Uterus (tissue), 4 donors: ENCODE results near the gene SOCS6. TPM values are rescaled to one million over a fixed set of nuclear protein-coding genes. Genes with fewer than 3 reads are reported as not detected.

Experiments
- DNase-seq, 2 donors: peaks; one replicate each; pipeline ENCODE4 v3.0.0-alpha.2; 2019 to 2020
- H3K27ac ChIP-seq, 2 donors: fragments of 200-600 bp; sonication (generic); 1 replicate in 1 of 2; 2 replicates in 1 of 2; pipeline ENCODE4 v1.5.1; 2016 to 2018
- H3K27me3 ChIP-seq, 2 donors: fragments of 200-600 bp; sonication (generic); one replicate each; pipeline ENCODE4 v1.5.1; 2018 to 2019; ENCODE audit warnings: control low read depth in 1 of 2
- H3K36me3 ChIP-seq, 2 donors: fragments of 200-600 bp; sonication (generic); one replicate each; pipeline ENCODE4 v1.5.1; 2019; ENCODE audit warnings: control low read depth in 1 of 2
- H3K4me1 ChIP-seq, 2 donors: fragments of 200-600 bp; sonication (generic); one replicate each; pipeline ENCODE4 v1.5.1; 2018 to 2019; ENCODE audit warnings: control low read depth in 1 of 2
- H3K4me3 ChIP-seq, 2 donors: fragments of 200-600 bp; sonication (generic); 1 replicate in 1 of 2; 2 replicates in 1 of 2; pipeline ENCODE4 v1.5.1; 2018 to 2019; ENCODE audit warnings: mild to moderate bottlenecking in 1 of 2
- H3K9me3 ChIP-seq, 2 donors: fragments of 200-600 bp; sonication (generic); one replicate each; pipeline ENCODE4 v1.5.1; 2019; ENCODE audit warnings: control low read depth in 1 of 2
- POLR2A ChIP-seq, 2 donors: fragments of 450-650 bp; IDR thresholded peaks; one replicate each; pipeline ENCODE4 v1.6.1; 2016; ENCODE audit warnings: antibody characterized with exemption in 2 of 2, mild to moderate bottlenecking in 1 of 2, moderate library complexity in 1 of 2
- intact Hi-C: fragments of 100-400 bp; cut with DNase I; formaldehyde crosslinking; loops from one replicate; pipeline ENCODE4 v1.15.1; 2023; ENCODE audit warnings: low total_unique reads
- total RNA-seq, 4 donors: library from RNA; depleted of rRNA in 3 of 4; stranded (reverse); fragments of >200 nt in 3 of 4; gene quantifications; one replicate each; pipeline versions ENCODE4 v1.1.0 to v1.2.4, GENCODE V29; 2014 to 2023
- TF ChIP-seq, protein P1 (sequence below), 4 experiments: fragments of 200-600 bp in 2 of 4; fragments of 450-650 bp in 2 of 4; sonication (generic) in 2 of 4; IDR thresholded peaks; one replicate each; pipeline ENCODE4 v1.5.1; 2016 to 2019; ENCODE audit warnings: antibody characterized with exemption in 4 of 4, mild to moderate bottlenecking in 2 of 4, moderate library complexity in 1 of 4
- donor health status: DM: yes; HTN: yes; CAD: no.

SOCS6 gene
- total RNA-seq, 4 donors from 2014 or later = 12.9 to 59.5 (median 19.9) TPM

DNA sequence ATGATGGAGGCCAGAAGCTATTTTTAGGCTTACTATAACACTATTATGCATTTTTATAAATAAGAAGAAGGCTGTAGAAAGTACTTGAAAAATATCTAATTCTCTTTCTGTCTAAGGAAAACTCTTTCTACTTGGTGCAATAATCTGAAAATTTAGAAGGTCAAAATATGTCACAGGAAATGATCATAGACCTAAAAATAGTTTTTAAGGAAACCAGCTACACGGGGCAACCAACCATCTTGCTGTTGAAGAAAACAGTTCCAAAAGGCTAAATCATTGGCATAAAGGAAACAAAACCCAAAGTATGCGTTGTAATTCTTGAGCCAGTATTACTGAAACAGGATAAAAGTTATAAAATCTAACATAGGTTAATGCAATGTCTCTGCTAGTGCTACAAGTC, 40.2 kb downstream of the SOCS6 start:
- H3K9me3 ChIP-seq = no peaks in the 10 kb centered on the region
- no peaks in the 10 kb centered on the region for H3K27me3 ChIP-seq
- H3K36me3 ChIP-seq = no peaks in the 10 kb centered on the region
- H3K4me3 ChIP-seq = no peak overlapping the region
- intact Hi-C loops = no loop called here
- H3K4me1 ChIP-seq = no peaks in the 10 kb centered on the region
- no peak for DNase-seq
- TF ChIP-seq, protein P1, sequence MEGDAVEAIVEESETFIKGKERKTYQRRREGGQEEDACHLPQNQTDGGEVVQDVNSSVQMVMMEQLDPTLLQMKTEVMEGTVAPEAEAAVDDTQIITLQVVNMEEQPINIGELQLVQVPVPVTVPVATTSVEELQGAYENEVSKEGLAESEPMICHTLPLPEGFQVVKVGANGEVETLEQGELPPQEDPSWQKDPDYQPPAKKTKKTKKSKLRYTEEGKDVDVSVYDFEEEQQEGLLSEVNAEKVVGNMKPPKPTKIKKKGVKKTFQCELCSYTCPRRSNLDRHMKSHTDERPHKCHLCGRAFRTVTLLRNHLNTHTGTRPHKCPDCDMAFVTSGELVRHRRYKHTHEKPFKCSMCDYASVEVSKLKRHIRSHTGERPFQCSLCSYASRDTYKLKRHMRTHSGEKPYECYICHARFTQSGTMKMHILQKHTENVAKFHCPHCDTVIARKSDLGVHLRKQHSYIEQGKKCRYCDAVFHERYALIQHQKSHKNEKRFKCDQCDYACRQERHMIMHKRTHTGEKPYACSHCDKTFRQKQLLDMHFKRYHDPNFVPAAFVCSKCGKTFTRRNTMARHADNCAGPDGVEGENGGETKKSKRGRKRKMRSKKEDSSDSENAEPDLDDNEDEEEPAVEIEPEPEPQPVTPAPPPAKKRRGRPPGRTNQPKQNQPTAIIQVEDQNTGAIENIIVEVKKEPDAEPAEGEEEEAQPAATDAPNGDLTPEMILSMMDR (IDR thresholded peaks at IDR 0.05) = no peak
- no peak for TF ChIP-seq POLR2A (IDR thresholded peaks at IDR 0.05)
- H3K27ac ChIP-seq = no peak overlapping the region

DNA sequence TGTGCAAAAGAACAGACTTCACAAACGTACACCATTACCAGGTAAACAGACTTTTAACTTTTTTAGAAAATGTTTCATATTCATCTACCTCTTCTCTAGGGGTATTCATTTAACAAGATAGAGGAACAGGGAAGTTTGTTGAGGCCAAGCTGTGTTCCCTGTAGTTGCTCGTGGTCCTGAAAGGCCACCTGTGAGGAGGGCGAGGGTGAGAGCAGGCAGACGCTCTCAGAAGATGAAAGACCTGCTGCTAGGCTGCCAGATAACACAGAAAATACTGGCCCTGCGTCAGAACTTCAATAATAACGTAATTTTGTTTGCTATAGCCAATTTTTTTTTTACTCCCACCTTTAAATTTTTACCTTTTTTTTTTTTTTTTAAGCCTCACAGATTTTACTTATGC, 42.0 kb downstream of the SOCS6 start:
- DNase-seq = no peak
- no peak overlapping the region for H3K27ac ChIP-seq
- H3K27me3 ChIP-seq = no peaks in the 10 kb centered on the region
- no peaks in the 10 kb centered on the region for H3K9me3 ChIP-seq
- intact Hi-C loops = no loop called here
- no peaks in the 10 kb centered on the region for H3K36me3 ChIP-seq
- H3K4me1 ChIP-seq = no peaks in the 10 kb centered on the region
- no peak overlapping the region for H3K4me3 ChIP-seq
- TF ChIP-seq, protein P1 (IDR thresholded peaks at IDR 0.05) = no peak
- no peak for TF ChIP-seq POLR2A (IDR thresholded peaks at IDR 0.05)

GRCh38 chr18:70331456-70332097, 42.7 kb downstream of the SOCS6 start:
- H3K27me3 ChIP-seq = no peaks in the 10 kb centered on the region
- H3K27ac ChIP-seq = no peak overlapping the region
- H3K4me1 ChIP-seq = no peaks in the 10 kb centered on the region
- no peaks in the 10 kb centered on the region for H3K36me3 ChIP-seq
- no peak overlapping the region for H3K4me3 ChIP-seq
- no peak for DNase-seq
- H3K9me3 ChIP-seq = no peaks in the 10 kb centered on the region
- TF ChIP-seq, protein P1 (IDR thresholded peaks at IDR 0.05) = no peak
- no peak for TF ChIP-seq POLR2A (IDR thresholded peaks at IDR 0.05)
- intact Hi-C loops = no loop called here

DNA sequence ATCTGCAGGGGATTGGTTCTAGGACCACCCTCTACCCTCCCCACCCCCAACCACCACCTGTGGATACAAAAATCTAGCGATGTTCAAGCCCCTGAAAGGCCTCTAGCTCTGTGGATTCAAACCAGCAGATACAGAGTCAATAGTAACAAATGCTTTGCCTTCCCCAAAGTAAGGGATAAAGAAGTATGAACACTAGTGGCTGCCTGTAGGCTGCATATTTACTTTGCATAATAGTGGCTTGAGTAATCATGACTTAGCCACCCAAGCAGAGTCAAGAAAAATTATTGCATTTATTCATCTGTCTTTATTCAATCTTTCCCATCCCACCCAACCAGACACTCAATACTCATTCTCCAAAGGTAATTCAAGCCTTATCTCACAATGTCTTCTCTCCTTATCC, 43.8 kb downstream of the SOCS6 start:
- intact Hi-C loops = no loop called here
- H3K27ac ChIP-seq = no peak overlapping the region
- TF ChIP-seq POLR2A (IDR thresholded peaks at IDR 0.05) = no peak
- TF ChIP-seq, protein P1 (IDR thresholded peaks at IDR 0.05) = no peak

GRCh38 chr18:70333316-70333715, 44.5 kb downstream of the SOCS6 start:
- Histone ChIP-seq H3K4me3 (no peak overlapping the region), H3K27ac (no peak overlapping the region), H3K4me1 (no peaks in the 10 kb centered on the region), H3K36me3 (no peaks in the 10 kb centered on the region), H3K9me3 (no peaks in the 10 kb centered on the region), H3K27me3 (no peaks in the 10 kb centered on the region)
- no peak for DNase-seq
- intact Hi-C loops = no loop called here
- no peak for TF ChIP-seq POLR2A (IDR thresholded peaks at IDR 0.05)
- TF ChIP-seq, protein P1 (IDR thresholded peaks at IDR 0.05) = no peak

More for the DNA sequence above, 43.8 kb downstream of the SOCS6 start:
- Histone ChIP-seq H3K4me3 (no peak overlapping the region), H3K27me3 (no peaks in the 10 kb centered on the region), H3K9me3 (no peaks in the 10 kb centered on the region), H3K36me3 (no peaks in the 10 kb centered on the region), H3K4me1 (no peaks in the 10 kb centered on the region)
- DNase-seq = no peak
